GM19397 (cell line): ENCODE results near the gene TRIM71.

Source experiments
- ATAC-seq: cut with Tn5 transposase; IDR thresholded peaks from one replicate; pipeline ENCODE4 v1.9.1; 2021; ENCODE audit warnings: mild to moderate bottlenecking, moderate library complexity; ENCODE audit not compliant: unreplicated experiment

The TRIM71 gene

DNA sequence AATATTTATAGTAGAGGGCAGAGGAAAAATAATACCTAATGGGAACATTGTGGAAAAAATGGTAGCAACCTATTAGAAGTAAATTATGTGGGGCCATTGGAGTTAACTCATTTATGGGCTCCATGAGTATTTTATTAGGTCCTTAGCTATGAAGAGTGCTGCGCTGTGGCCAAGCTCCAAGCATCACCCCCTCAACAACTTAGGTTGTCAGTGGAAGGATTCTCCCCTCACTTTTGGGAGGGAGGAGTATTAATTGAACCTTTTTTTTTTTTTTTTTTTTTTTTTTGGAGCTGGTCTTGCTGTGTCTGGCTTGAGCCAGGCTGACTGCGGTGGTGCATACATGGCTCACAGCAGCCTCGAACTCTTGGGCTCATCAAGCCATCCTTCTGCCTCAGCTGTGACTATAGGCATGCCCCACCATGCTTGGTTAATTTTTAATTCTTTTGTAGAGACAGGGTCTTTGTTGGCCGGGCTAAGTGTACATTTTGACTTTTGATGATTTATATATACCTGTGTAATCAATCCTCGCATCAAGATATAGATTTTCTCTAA is 45.2 kb downstream of the TRIM71 start:
- ATAC-seq, result no peak

DNA sequence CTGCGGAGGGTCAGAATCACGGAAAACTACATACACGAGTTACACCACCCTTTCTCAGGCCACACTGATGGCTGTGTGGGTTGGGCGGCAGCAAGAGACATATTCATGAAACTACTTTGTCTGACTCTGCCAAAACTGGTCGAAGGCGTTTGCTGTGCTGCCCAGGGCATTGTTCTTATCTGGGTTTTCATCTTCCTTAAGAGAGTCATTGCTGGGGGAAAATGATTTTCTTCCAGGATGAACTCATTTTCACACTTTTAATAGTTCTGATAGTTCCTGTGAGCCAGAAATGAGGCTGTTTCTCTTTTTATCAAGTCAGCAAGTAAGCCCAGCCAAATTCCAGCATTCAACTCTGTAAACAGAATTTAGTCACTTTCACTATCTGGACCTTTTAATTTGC is 47.6 kb downstream of the TRIM71 start:
- no peak for ATAC-seq

DNA sequence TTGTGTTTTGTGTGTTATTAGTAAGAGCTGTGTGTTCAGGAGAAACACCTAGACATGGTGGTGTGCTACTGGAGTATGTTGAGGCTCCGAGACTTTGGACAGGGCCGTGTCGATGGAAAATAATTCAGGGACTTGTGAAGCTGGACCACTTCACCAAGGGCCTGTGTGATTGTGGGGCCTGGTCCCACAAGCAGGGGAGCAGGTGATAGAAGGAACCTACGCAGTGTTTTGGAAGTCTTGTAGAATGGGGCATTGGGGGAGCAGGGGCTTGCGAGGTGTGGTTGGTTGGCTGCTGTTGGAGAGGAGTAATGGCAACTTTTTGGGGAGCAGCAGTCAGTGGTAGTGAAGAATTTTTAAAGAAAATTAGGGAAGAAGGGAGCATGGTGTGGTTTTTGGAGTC is 48.7 kb downstream of the TRIM71 start:
- ATAC-seq, result no peak

GRCh38 chr3:32867954-32868353 is 50.2 kb downstream of the TRIM71 start:
- no peak for ATAC-seq

DNA sequence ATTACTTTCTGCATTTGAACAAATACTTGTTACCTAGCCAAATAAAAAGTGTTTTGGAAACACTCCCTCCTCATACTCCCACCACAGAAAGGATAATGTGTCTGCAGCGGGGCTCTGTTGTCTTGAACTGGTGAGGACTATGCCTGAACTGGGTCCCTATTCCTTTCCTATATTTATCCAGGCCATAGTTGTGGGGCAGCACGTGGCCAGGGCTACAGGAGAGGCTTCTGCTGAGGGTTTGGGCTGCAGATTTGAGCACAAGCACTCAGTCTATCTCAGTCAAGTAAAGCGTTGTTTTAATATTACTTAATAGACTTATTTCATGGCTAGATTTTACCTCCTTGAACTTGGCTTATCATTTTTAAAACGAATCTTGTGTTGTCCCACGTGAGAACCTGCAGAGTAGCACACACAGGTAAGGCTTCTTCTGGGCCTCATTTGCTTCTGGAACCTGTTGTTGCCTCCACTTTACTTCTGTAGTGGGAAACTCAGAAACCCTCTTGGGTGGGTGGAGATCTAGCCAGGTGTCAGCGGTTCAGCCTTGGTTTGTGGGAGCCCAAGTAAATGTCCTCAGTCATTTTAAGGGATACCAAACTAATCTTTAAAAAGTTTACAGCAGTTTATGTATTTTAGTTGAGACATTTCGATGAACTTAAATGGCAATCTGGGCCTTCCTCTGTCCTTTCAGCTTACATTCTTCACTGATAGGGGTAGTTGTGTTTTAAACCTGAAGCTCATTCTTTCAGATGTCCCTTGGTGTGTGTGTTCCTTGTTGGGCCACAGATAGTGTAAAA is 51.1 kb downstream of the TRIM71 start:
- ATAC-seq, result no peak

- ATAC-seq, result no peak
Observed at GRCh38 chr3:32869513-32870047, 51.8 kb downstream of the TRIM71 start.

DNA sequence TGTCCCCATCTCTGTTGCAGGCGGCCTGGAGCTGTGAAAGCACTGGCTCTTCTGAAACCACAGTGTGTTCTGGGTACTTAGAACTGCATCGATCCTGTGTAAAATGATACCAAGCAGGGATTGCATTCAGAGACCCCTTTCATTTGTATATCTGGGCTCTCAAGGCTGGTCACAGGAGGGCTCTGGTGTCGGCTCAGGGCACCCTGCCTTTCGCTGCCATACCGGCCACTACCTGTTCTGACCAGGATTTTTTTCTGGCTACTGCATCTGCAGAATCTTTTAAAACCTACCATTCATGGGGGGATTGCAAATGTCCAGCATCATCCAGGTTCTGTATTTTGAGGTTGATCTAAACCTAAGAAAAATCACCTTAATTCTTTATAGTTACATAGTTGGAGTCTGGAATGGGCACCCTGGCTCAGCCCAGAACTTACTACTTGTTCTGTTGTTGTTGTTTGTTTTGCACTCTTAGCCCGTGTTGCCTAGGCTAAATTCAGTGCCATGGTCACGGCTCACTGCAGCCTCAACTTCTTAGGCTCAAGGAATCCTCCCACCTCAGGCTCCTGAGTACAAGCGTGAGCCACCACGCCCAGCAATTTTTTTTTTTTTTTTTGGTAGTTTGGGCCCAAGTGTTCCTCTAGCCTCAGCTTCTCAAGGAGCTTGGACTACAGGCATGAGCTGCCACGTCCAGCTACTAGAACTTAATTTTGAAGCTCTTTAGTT is 52.7 kb downstream of the TRIM71 start:
- ATAC-seq, result no peak

- no peak for ATAC-seq
Observed at GRCh38 chr3:32871273-32871672, 53.5 kb downstream of the TRIM71 start.

GRCh38 chr3:32872487-32873382 is 54.9 kb downstream of the TRIM71 start:
- ATAC-seq, result no peak

DNA sequence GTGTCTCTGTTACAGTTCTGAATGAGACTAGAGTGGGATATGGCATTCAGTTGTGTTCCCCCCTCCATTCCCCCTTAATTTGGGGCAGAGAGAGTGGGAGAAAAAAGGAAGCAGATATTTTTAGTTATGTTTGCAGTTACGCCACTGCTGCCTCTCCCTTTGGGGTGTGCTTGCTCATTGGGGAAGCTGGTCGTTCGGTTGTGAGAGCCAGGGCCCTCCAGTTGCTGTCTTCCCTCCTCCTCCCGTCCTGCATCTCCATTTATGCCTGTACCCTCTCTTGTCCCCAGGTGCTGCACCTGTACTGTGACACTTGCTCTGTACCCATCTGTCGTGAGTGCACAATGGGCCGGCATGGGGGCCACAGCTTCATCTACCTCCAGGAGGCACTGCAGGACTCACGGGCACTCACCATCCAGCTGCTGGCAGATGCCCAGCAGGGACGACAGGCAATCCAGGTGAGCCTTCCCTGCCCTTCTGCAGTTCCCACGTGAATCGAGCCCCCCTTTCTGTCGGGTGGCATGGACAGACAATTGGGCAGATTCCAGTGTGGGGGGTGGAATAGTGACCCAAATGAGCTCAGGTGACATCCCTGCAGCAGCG is 55.8 kb downstream of the TRIM71 start:
- no peak for ATAC-seq

GRCh38 chr3:32876920-32877319 is 59.1 kb downstream of the TRIM71 start:
- no peak for ATAC-seq

- ATAC-seq, result no peak
Observed at GRCh38 chr3:32877598-32877997, 59.8 kb downstream of the TRIM71 start.

- ATAC-seq, result no peak
Observed at GRCh38 chr3:32880225-32880624, 62.4 kb downstream of the TRIM71 start.

- ATAC-seq, result no peak
Observed at GRCh38 chr3:32881624-32882023, 63.8 kb downstream of the TRIM71 start.

GRCh38 chr3:32882189-32882588 is 64.4 kb downstream of the TRIM71 start:
- ATAC-seq, result peak; percentile 45

DNA sequence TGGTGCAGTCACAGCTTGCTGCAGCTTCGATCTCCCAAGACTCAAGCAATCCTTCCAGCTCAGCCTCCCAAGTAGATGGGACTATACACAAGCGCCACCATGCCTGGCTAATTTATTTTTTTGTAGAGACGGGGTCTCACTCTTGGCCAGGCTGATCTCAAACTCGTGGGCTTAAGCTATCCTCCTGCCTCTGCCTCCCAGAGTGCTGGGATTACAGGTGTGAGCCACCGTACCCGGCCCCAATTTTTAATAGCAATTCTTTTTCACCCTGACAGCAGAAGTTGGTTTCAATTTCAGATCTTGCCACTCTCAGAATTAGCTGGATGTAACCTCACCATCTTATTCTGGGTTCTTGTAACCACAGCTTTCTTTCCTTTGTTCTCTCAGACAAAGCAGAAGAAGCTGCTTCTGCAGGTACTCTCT is 64.8 kb downstream of the TRIM71 start:
- ATAC-seq, result peak; percentile 76

- no peak for ATAC-seq
Observed at GRCh38 chr3:32883817-32884216, 66.0 kb downstream of the TRIM71 start.

GRCh38 chr3:32884591-32884990 is 66.8 kb downstream of the TRIM71 start:
- ATAC-seq, result no peak

- no peak for ATAC-seq
Observed at GRCh38 chr3:32885283-32885901, 67.6 kb downstream of the TRIM71 start.

GRCh38 chr3:32886296-32886695 is 68.5 kb downstream of the TRIM71 start:
- ATAC-seq, result no peak
